Cardiac fibroblast (primary cell): ENCODE data around the gene SH3PXD2B.

Experiments
- DNase-seq, 2 donors: peaks; one replicate each; pipeline versions ENCODE4 v3.0.0 to v3.0.0-alpha.2; 2010; ENCODE audit warnings: low read depth in 2 of 2
- H3K4me3 ChIP-seq, 2 donors: replicated peaks in 1 of 2; 1 replicate in 1 of 2; 2 replicates in 1 of 2; pipeline ENCODE4 v1.5.1; 2011; ENCODE audit warnings: low read depth in 2 of 2, low read length in 2 of 2, mild to moderate bottlenecking in 2 of 2, moderate library complexity in 1 of 2
- TF ChIP-seq, protein P1 (sequence below): IDR thresholded peaks from one replicate; pipeline ENCODE4 v1.5.1; 2011; ENCODE audit warnings: low read depth, mild to moderate bottlenecking, low read length, inconsistent platforms

Gene SH3PXD2B

DNA sequence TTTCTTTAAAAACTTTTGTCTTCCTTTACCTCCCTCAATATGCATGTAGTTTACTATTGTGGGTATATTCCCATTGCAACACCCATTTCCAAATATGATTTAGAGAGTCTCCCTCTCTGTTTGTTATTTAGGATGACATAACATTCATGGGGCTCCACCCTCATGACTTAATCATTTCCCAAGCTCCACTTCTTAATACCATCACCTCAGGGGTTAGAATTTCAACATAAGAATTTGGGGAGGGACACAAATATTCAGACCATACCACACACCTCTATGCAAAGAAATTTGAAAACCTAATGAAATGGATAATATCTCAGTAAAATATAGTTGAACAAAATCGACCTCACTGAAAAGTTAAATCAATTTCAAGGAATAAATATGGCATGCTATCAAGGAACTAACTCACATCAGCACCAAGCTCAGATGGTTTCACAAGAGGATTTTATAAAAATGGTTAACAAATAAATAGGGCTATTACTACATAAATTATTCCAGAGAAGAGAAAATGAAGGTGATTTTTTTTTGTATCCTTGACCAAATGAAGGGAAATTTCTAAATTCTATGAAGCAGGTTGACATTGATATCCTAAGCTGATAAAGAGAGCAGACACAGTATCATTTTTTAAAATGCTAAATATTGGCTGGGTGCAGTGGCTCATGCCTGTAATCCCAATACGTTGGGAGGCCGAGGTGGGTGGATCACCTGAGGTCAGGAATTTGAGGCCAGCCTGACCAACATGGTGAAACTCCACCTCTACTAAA, 150.6 kb downstream of the SH3PXD2B start:
- H3K4me3 ChIP-seq, result no peak overlapping the region
- peak; percentile 20 to 84 for DNase-seq
- TF ChIP-seq, protein P1, sequence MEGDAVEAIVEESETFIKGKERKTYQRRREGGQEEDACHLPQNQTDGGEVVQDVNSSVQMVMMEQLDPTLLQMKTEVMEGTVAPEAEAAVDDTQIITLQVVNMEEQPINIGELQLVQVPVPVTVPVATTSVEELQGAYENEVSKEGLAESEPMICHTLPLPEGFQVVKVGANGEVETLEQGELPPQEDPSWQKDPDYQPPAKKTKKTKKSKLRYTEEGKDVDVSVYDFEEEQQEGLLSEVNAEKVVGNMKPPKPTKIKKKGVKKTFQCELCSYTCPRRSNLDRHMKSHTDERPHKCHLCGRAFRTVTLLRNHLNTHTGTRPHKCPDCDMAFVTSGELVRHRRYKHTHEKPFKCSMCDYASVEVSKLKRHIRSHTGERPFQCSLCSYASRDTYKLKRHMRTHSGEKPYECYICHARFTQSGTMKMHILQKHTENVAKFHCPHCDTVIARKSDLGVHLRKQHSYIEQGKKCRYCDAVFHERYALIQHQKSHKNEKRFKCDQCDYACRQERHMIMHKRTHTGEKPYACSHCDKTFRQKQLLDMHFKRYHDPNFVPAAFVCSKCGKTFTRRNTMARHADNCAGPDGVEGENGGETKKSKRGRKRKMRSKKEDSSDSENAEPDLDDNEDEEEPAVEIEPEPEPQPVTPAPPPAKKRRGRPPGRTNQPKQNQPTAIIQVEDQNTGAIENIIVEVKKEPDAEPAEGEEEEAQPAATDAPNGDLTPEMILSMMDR, result no peak

DNA sequence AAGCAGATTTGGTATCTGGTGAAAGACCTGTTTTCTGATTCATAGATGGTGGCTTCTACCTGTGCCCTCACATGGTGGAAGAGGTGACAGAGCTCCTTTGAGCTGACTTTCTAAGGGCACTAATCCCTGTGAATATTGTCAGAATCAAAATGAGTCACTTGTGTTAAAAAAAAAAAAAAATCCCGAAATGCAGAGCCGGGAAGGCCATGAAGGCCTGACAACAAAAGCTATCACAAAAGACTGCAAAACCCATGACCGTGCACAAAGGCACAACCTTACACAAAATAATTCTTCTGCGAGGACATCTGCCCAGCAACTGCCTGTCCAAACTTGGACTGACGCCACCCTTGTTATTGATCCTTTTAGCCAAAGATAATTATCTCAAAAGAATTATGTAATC, 151.2 kb downstream of the SH3PXD2B start:
- DNase-seq, result no peak
- TF ChIP-seq, protein P1, result no peak
- no peak overlapping the region for H3K4me3 ChIP-seq

DNA sequence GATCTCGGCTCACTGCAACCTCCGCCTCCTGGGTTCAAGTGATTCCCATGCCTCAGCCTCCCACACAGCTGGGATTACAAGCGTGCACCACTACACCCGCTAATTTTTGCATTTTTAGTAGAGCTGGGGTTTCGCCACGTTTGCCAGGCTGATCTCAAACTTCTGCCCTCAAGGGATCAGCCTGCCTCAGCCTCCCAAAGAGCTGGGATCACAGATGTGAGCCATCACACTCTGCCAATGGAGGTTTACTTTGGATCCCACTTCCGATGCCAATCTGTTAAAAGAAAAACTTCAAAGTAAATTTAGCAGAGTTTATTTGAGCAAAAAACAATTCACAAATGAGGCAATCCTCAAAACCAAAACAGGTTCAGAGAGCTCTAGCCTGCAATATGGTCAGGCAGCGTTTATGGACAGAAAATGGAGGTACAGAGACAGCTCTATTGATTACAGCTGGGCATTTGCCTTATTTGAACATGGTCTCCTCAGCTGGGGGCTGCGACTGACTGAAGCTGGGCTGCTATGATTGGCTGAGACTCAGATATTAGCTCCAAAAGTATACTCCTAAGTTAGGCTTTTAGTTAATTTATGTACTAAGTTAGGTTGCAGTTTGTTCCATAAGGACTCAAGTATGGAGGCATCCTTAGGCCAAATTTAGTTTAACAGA, 152.1 kb downstream of the SH3PXD2B start:
- TF ChIP-seq, protein P1, result no peak
- no peak for DNase-seq
- no peak overlapping the region for H3K4me3 ChIP-seq

DNA sequence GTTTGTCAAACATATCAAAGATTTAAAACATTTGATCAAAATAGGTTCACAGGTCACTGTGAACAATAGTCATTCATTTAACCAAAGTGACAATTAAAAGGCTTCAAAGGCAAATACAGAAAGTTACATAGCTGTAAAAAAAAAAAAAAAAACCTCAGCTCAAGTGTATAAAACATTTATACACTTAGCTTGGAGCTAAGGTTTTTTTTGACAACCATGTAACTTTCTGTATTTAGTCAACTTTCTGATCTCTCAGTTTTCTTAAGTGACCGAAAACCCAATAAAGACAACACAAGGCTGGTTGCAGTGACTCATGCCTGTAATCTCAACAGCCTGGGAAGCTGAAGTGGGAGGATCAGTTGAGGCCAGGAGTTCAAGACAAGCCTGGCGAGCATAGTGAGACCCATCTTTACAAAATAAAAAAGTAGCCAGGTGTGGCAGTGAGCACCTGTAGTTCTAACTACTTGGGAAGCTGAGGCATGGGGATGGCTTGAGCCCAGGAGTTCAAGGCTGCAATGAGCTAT, 154.3 kb downstream of the SH3PXD2B start:
- H3K4me3 ChIP-seq, result no peak overlapping the region
- peak; percentile 61 to 65 for DNase-seq
- TF ChIP-seq, protein P1, result no peak

DNA sequence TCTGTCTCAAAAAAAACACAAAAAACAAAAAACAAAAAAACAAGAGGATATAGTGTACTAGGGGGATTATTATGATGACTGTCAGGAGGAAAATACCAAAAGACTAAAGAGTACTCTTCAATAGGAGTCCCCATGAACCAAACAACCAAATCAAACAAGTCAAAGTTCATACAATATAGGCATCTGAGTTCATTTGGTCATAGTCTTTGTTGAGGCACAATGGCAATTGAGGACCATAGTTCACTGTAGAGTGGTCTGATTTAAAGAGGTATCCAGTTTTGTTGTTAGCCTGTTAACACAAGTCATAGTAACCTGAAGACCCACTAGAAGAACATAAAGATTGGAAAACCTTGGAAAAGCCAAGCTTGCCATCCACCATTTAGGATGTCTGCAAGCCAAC, 159.5 kb downstream of the SH3PXD2B start:
- no peak for DNase-seq
- TF ChIP-seq, protein P1, result no peak

DNA sequence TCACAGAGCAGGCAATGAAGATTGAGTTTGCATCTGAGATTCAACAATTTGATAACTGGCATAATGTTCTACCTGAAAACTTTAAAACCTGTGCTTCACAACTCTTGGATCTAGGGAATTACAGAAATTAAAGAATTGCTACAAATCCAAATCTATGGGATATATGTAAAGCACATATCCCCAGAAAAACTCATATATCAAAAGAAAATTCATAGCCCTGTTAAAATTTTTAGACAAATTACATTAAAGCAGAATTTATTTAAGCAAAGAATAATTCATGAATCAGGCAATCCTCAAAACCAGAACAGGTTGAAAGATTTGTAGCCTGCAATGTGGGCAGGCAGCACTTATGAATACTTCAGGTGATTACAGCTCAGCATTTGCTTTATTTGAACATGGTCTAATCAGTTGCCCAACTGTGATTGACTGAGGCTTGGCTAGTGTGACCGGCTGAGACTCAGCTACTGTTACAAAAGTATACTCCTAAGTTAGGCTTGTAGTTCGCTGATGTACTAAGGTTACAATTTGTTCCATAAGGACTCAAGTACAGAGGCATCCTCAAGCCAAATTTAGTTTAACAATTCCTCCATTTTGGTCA, 160.5 kb downstream of the SH3PXD2B start:
- TF ChIP-seq, protein P1, result no peak
- DNase-seq, result no peak
- no peak overlapping the region for H3K4me3 ChIP-seq

More for the DNA sequence above, 159.5 kb downstream of the SH3PXD2B start:
- no peak overlapping the region for H3K4me3 ChIP-seq
